ENCODE data around the gene UGGT2. TPM values are rescaled to one million over a fixed set of nuclear protein-coding genes. Genes with fewer than 3 reads are reported as not detected.
A peak's percentile ranks its signal among the peaks of the same experiment; 100 is the strongest.

The UGGT2 gene
- total and polyA plus RNA-seq, 2 of the 13 experiments (the other 11 are each of a cell fraction or from before 2014, with no cell fraction given) = 13.2 to 27.1 TPM

- TF ChIP-seq ZNF407 (CRISPR knock-in tag; IDR thresholded peaks at IDR 0.05; ENCODE audit: not compliant biosample characterization) (peak; percentile 81), KAT7 (CRISPR knock-in tag; IDR thresholded peaks at IDR 0.05; ENCODE audit: borderline replicate concordance) (peak; percentile 92; the same call in 1 of the 2 replicates), HNF4G (IDR thresholded peaks at IDR 0.05; ENCODE audit: borderline replicate concordance, low read depth, low read length) (peak; percentile 71), HNF4G (CRISPR knock-in tag; IDR thresholded peaks at IDR 0.05; ENCODE audit: borderline replicate concordance, low read depth) (no peak), NFYC (CRISPR knock-in tag; IDR thresholded peaks at IDR 0.05) (peak; percentile 36), CBX1 (IDR thresholded peaks at IDR 0.05; ENCODE audit: low read depth) (peak; percentile 87), ZNF280D (CRISPR knock-in tag; IDR thresholded peaks at IDR 0.05) (0 out of 2 replicates have a peak, but pooled peaks have one; percentile 30), KMT2B (CRISPR knock-in tag; IDR thresholded peaks at IDR 0.05) (peak; percentile 96), ZNF335 (CRISPR knock-in tag; IDR thresholded peaks at IDR 0.05) (0 out of 2 replicates have a peak, but pooled peaks have one; percentile 51), KMT2A (CRISPR knock-in tag; IDR thresholded peaks at IDR 0.05) (peak; percentile 97), HIVEP1 (CRISPR knock-in tag; IDR thresholded peaks at IDR 0.05) (peak; percentile 80), MEIS1 (CRISPR knock-in tag; IDR thresholded peaks at IDR 0.05; ENCODE audit: borderline replicate concordance) (0 out of 2 replicates have a peak, but pooled peaks have one; percentile 53), ZNF816 (CRISPR knock-in tag; IDR thresholded peaks at IDR 0.05; ENCODE audit: borderline replicate concordance) (no peak), ZNF414 (CRISPR knock-in tag; IDR thresholded peaks at IDR 0.05) (peak; percentile 60; the same call in 1 of the 2 replicates), MXD4 (CRISPR knock-in tag; IDR thresholded peaks at IDR 0.05) (peak; percentile 74; the same call in 1 of the 2 replicates), NFKBIZ (CRISPR knock-in tag; IDR thresholded peaks at IDR 0.05) (peak; percentile 17), PCBP1 (IDR thresholded peaks at IDR 0.05; ENCODE audit: borderline replicate concordance, low read depth, low read length) (0 out of 2 replicates have a peak, but pooled peaks have one; percentile 24)
Observed at GRCh38 chr13:96053003-96053703, at the start of gene UGGT2 (continued).
